ENCODE results near the gene MBOAT7. TPM values are rescaled to one million over a fixed set of nuclear protein-coding genes. Genes with fewer than 3 reads are reported as not detected.

The MBOAT7 gene
- total and polyA plus RNA-seq, 4 donors, result 10.3 to 31.5 (median 15.0) TPM

- DNase-seq (ENCODE audit: low spot score), result no peak
- Histone ChIP-seq H3K36me3 (ENCODE audit: control insufficient read depth in 4 of 4, insufficient read depth in 3 of 4, low read depth in 1 of 4, low read length in 3 of 4) (peaks cover 7 to 65% (median 27%) of the 10 kb centered on the region in 4 donors), H3K9ac (ENCODE audit: low read depth in 1 of 2, low read length in 2 of 2) (no peak overlapping the region), H3K27me3 (ENCODE audit: control insufficient read depth in 4 of 4, insufficient read depth in 4 of 4, low read length in 3 of 4) (no peaks in the 10 kb centered on the region), H3K27ac (ENCODE audit: low read depth in 1 of 2, low read length in 2 of 2) (no peak overlapping the region), H3K9me3 (ENCODE audit: control insufficient read depth in 4 of 4, low read length in 3 of 4) (no peaks in the 10 kb centered on the region), H3K4me3 (ENCODE audit: low read depth in 1 of 3, low read length in 3 of 3) (no peak overlapping the region), H3K4me1 (ENCODE audit: control insufficient read depth in 4 of 4, insufficient read depth in 4 of 4, low read length in 3 of 4) (no peaks in the 10 kb centered on the region)
- TF ChIP-seq FOXA1 (IDR thresholded peaks at IDR 0.05) (no peak), NR2F2 (IDR thresholded peaks at IDR 0.05) (no peak), SP1 (IDR thresholded peaks at IDR 0.05) (no peak)
- WGBS, result 98% methylated on average over 20 of the region's 20 CpGs
Observed at GRCh38 chr19:54129617-54129996, 59.8 kb downstream of the MBOAT7 start.

- TF ChIP-seq RAD21 (IDR thresholded peaks at IDR 0.05) (no peak), ZBTB33 (IDR thresholded peaks at IDR 0.05) (no peak), HNF4A (conservative IDR thresholded peaks at IDR 0.05) (no peak), FOXA1 (IDR thresholded peaks at IDR 0.05) (no peak), NR2F2 (IDR thresholded peaks at IDR 0.05) (no peak), ATF3 (IDR thresholded peaks at IDR 0.05) (no peak), TAF1 (conservative IDR thresholded peaks at IDR 0.05) (no peak), JUND (IDR thresholded peaks at IDR 0.05) (no peak), HNF4G (IDR thresholded peaks at IDR 0.05) (no peak), YY1 (IDR thresholded peaks at IDR 0.05) (no peak), RXRA (IDR thresholded peaks at IDR 0.05) (no peak), EGR1 (IDR thresholded peaks at IDR 0.05; ENCODE audit: low read depth in 2 of 2) (no peak), CTCF (IDR thresholded peaks at IDR 0.05; ENCODE audit: low read depth, low read length, missing input control) (no peak), SP1 (IDR thresholded peaks at IDR 0.05) (no peak), GABPA (IDR thresholded peaks at IDR 0.05 in 1 of 2, conservative IDR thresholded peaks at IDR 0.05 in 1 of 2) (no peak), MAX (IDR thresholded peaks at IDR 0.05) (no peak), REST (IDR thresholded peaks at IDR 0.05) (no peak), FOXA2 (IDR thresholded peaks at IDR 0.05) (no peak)
- Histone ChIP-seq H3K27ac (ENCODE audit: low read depth in 1 of 2, low read length in 2 of 2) (no peak overlapping the region), H3K9me3 (ENCODE audit: control insufficient read depth in 4 of 4, low read length in 3 of 4) (no peaks in the 10 kb centered on the region), H3K27me3 (ENCODE audit: control insufficient read depth in 4 of 4, insufficient read depth in 4 of 4, low read length in 3 of 4) (no peaks in the 10 kb centered on the region), H3K4me1 (ENCODE audit: control insufficient read depth in 4 of 4, insufficient read depth in 4 of 4, low read length in 3 of 4) (no peaks in the 10 kb centered on the region), H3K4me3 (ENCODE audit: low read depth in 1 of 3, low read length in 3 of 3) (no peak overlapping the region), H3K36me3 (ENCODE audit: control insufficient read depth in 4 of 4, insufficient read depth in 3 of 4, low read depth in 1 of 4, low read length in 3 of 4) (peaks cover 7 to 71% (median 30%) of the 10 kb centered on the region in 4 donors), H3K9ac (ENCODE audit: low read depth in 1 of 2, low read length in 2 of 2) (no peak overlapping the region)
- 96% methylated on average over 41 of the region's 41 CpGs for WGBS
- no peak for DNase-seq (ENCODE audit: low spot score)
Observed at GRCh38 chr19:54128796-54129616, 60.4 kb downstream of the MBOAT7 start.
